ENCODE data around the gene IFNB1. TPM values are rescaled to one million over a fixed set of nuclear protein-coding genes. Genes with fewer than 3 reads are reported as not detected.

Gene IFNB1
- total RNA-seq, 5 donors from 2014 or later (not counting 1 experiment from before 2014, with no cell fraction given), result not detected

DNA sequence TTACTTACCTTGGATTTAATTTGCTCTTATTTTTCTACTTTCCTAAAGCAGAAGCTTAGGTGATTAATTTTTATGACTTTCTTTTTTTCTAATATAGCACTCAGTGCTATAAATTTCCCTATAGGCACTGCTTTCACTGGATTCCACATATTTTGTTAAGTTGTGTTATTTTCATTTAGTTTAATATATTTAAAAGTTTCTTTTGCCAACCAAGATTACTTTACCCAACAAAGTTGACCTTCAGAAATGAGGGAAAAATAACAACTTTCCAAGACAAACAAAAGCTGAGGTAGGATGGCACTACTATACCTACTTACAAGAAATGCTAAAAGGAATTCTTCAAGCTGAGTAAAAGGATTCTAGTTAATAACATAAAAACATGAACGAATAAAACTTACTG is 8.8 kb upstream of the IFNB1 start:
- WGBS (ENCODE audit: insufficient coverage), result no CpG with 5 or more reads among the region's 1 CpG
- H3K4me1 ChIP-seq (ENCODE audit: control insufficient read depth in 1 of 2, extremely low read depth in 1 of 2, insufficient read depth in 2 of 2, low read length in 2 of 2), result peaks cover under 1 to 15% of the 10 kb centered on the region in 2 experiments
- Mint-ChIP-seq H3K36me3 (peaks cover 3% of the 10 kb centered on the region), H3K4me1 (peaks cover 15 to 26% (median 18%) of the 10 kb centered on the region in 3 donors), H3K4me3 (no peak overlapping the region), H3K27me3 (no peaks in the 10 kb centered on the region), H3K9me3 (peaks cover 0 to 7% (median 6%) of the 10 kb centered on the region in 3 donors), H3K27ac (no peak overlapping the region)
- POLR2A ChIA-PET, result interaction anchor here in 1 of 2 donors (0.6 to 1.2 kb wide), 2 partner anchors 10 to 27 kb away, joined by 3 to 8 read pairs; no protein-coding TSS in a partner anchor
- no peak for ATAC-seq (replicated peaks in 1 of 4)
- no peaks in the 10 kb centered on the region for H3K36me3 ChIP-seq (ENCODE audit: control insufficient read depth in 2 of 2, extremely low read depth in 1 of 2, insufficient read depth in 1 of 2, low read length in 1 of 2)
- CTCF ChIA-PET, result interaction anchor here in 1 of 2 donors (0.6 to 1.2 kb wide), 3 partner anchors 11 to 813 kb away, joined by 4 to 7 read pairs (median 5); no protein-coding TSS in a partner anchor
- no peak overlapping the region for H3K4me3 ChIP-seq (ENCODE audit: control insufficient read depth in 1 of 2, extremely low read depth in 1 of 2, low read length in 1 of 2)
- no peaks in the 10 kb centered on the region for H3K9me3 ChIP-seq
- no peaks in the 10 kb centered on the region for H3K27me3 ChIP-seq (replicated peaks in 1 of 2; ENCODE audit: control insufficient read depth in 2 of 2, extremely low read depth in 1 of 2, insufficient read depth in 2 of 2, low read length in 1 of 2)
- no peak overlapping the region for H3K27ac ChIP-seq (ENCODE audit: low read length)
- no peak for DNase-seq

DNA sequence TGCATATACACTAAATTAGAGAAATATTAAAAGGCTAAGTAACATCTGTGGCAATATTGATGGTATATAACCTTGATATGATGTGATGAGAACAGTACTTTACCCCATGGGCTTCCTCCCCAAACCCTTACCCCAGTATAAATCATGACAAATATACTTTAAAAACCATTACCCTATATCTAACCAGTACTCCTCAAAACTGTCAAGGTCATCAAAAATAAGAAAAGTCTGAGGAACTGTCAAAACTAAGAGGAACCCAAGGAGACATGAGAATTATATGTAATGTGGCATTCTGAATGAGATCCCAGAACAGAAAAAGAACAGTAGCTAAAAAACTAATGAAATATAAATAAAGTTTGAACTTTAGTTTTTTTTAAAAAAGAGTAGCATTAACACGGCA is 7.3 kb upstream of the IFNB1 start:
- Mint-ChIP-seq H3K27me3 (no peaks in the 10 kb centered on the region), H3K9me3 (peaks cover 0 to 7% (median 6%) of the 10 kb centered on the region in 3 donors), H3K27ac (no peak overlapping the region), H3K36me3 (peaks cover 3% of the 10 kb centered on the region), H3K4me1 (peaks cover 20 to 30% (median 26%) of the 10 kb centered on the region in 3 donors), H3K4me3 (no peak overlapping the region)
- ATAC-seq (replicated peaks in 1 of 4), result no peak
- Histone ChIP-seq H3K36me3 (ENCODE audit: control insufficient read depth in 2 of 2, extremely low read depth in 1 of 2, insufficient read depth in 1 of 2, low read length in 1 of 2) (no peaks in the 10 kb centered on the region), H3K9me3 (no peaks in the 10 kb centered on the region), H3K4me1 (ENCODE audit: control insufficient read depth in 1 of 2, extremely low read depth in 1 of 2, insufficient read depth in 2 of 2, low read length in 2 of 2) (peaks cover 4 to 24% of the 10 kb centered on the region in 2 experiments), H3K27ac (ENCODE audit: low read length) (no peak overlapping the region), H3K4me3 (ENCODE audit: control insufficient read depth in 1 of 2, extremely low read depth in 1 of 2, low read length in 1 of 2) (no peak overlapping the region), H3K27me3 (replicated peaks in 1 of 2; ENCODE audit: control insufficient read depth in 2 of 2, extremely low read depth in 1 of 2, insufficient read depth in 2 of 2, low read length in 1 of 2) (no peaks in the 10 kb centered on the region)
- ChIA-PET POLR2A (interaction anchor here in 1 of 2 donors (0.5 kb wide), 1 partner anchor 1020 kb away, joined by 3 read pairs; no protein-coding TSS in a partner anchor), CTCF (no interaction called here)
- WGBS (ENCODE audit: insufficient coverage), result no CpG with 5 or more reads among the region's 1 CpG
- DNase-seq, result no peak

DNA sequence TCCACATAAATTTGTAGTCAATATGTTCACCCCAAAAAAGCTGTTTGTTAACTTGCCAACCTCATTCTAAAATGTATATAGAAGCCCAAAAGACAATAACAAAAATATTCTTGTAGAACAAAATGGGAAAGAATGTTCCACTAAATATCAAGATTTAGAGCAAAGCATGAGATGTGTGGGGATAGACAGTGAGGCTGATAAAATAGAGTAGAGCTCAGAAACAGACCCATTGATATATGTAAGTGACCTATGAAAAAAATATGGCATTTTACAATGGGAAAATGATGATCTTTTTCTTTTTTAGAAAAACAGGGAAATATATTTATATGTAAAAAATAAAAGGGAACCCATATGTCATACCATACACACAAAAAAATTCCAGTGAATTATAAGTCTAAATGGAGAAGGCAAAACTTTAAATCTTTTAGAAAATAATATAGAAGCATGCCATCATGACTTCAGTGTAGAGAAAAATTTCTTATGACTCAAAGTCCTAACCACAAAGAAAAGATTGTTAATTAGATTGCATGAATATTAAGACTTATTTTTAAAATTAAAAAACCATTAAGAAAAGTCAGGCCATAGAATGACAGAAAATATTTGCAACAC is 6.6 kb upstream of the IFNB1 start:
- Histone ChIP-seq H3K4me1 (ENCODE audit: control insufficient read depth in 1 of 2, extremely low read depth in 1 of 2, insufficient read depth in 2 of 2, low read length in 2 of 2) (peaks cover 4 to 24% of the 10 kb centered on the region in 2 experiments), H3K4me3 (ENCODE audit: control insufficient read depth in 1 of 2, extremely low read depth in 1 of 2, low read length in 1 of 2) (no peak overlapping the region), H3K9me3 (no peaks in the 10 kb centered on the region), H3K27ac (ENCODE audit: low read length) (no peak overlapping the region), H3K27me3 (replicated peaks in 1 of 2; ENCODE audit: control insufficient read depth in 2 of 2, extremely low read depth in 1 of 2, insufficient read depth in 2 of 2, low read length in 1 of 2) (no peaks in the 10 kb centered on the region), H3K36me3 (ENCODE audit: control insufficient read depth in 2 of 2, extremely low read depth in 1 of 2, insufficient read depth in 1 of 2, low read length in 1 of 2) (no peaks in the 10 kb centered on the region)
- H3K27me3 Mint-ChIP-seq, result no peaks in the 10 kb centered on the region
- H3K27ac Mint-ChIP-seq, result no peak overlapping the region
- H3K36me3 Mint-ChIP-seq, result peaks cover 3% of the 10 kb centered on the region
- H3K4me1 Mint-ChIP-seq, result peaks cover 20 to 30% (median 26%) of the 10 kb centered on the region in 3 donors
- no peak for ATAC-seq (replicated peaks in 1 of 4)
- DNase-seq, result no peak
- no peak overlapping the region for H3K4me3 Mint-ChIP-seq
- CTCF ChIA-PET, result no interaction called here
- POLR2A ChIA-PET, result interaction anchor here in 1 of 2 donors (0.6 kb wide), 1 partner anchor 25 kb away, joined by 3 read pairs; no protein-coding TSS in a partner anchor
- H3K9me3 Mint-ChIP-seq, result peaks cover 0 to 7% (median 6%) of the 10 kb centered on the region in 3 donors

DNA sequence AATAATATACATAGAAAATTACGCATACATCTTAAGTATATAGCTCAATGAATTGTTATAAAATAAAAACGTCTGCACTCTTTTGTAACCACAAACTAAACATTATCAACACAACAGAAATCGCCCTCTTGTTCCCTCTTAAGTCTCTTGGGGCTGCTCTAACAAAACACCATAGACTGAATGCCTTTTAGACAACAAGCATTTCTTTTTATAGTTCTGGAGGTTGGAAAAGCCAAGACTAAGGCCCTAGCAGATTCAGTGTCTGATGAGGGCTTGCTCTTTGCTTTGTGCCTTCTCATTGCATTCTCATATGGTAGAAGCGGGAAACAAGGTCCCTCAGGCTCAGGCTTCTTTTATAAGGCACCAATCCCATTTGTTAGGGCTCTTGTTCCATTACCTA is 4.9 kb upstream of the IFNB1 start:
- H3K4me1 ChIP-seq (ENCODE audit: control insufficient read depth in 1 of 2, extremely low read depth in 1 of 2, insufficient read depth in 2 of 2, low read length in 2 of 2), result peaks cover 9 to 24% of the 10 kb centered on the region in 2 experiments
- H3K4me3 ChIP-seq (ENCODE audit: control insufficient read depth in 1 of 2, extremely low read depth in 1 of 2, low read length in 1 of 2), result no peak overlapping the region
- Mint-ChIP-seq H3K4me3 (no peak overlapping the region), H3K4me1 (peaks cover 27 to 38% (median 32%) of the 10 kb centered on the region in 3 donors), H3K9me3 (peaks cover 0 to 6% (median 3%) of the 10 kb centered on the region in 3 donors), H3K27ac (no peak overlapping the region), H3K27me3 (no peaks in the 10 kb centered on the region), H3K36me3 (peaks cover 3% of the 10 kb centered on the region)
- H3K9me3 ChIP-seq, result no peaks in the 10 kb centered on the region
- POLR2A ChIA-PET, result interaction anchor here in 1 of 2 donors (0.6 kb wide), 1 partner anchor 194 kb away, joined by 10 read pairs; no protein-coding TSS in a partner anchor
- CTCF ChIA-PET, result interaction anchor here in 1 of 2 donors (0.7 to 1.1 kb wide), 2 partner anchors 53 to 202 kb away, joined by 3 to 4 read pairs; no protein-coding TSS in a partner anchor
- H3K27ac ChIP-seq (ENCODE audit: low read length), result no peak overlapping the region
- no peak for DNase-seq
- H3K36me3 ChIP-seq (ENCODE audit: control insufficient read depth in 2 of 2, extremely low read depth in 1 of 2, insufficient read depth in 1 of 2, low read length in 1 of 2), result no peaks in the 10 kb centered on the region
- no peaks in the 10 kb centered on the region for H3K27me3 ChIP-seq (replicated peaks in 1 of 2; ENCODE audit: control insufficient read depth in 2 of 2, extremely low read depth in 1 of 2, insufficient read depth in 2 of 2, low read length in 1 of 2)
- no CpG with 5 or more reads among the region's 4 CpGs for WGBS (ENCODE audit: insufficient coverage)
- no peak for ATAC-seq (replicated peaks in 1 of 4)

DNA sequence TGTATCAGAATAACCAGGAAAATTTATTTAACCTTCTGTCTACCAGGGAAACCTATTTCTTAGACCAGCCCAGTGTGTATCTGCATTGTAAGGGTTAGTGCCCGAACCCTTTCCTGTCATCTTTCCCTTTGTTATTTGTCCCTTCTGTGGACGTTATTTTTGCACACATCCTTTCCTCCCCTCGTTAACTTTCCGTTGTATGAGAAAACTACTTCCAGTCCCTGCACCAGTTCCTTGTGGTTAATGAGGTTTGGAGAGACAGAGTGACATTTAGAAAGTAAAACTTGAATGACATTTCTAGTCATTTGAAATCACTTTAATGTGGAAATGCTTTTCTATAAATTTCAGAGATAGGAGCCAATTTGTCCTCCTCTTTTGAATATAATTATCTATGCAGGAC is 4.3 kb upstream of the IFNB1 start:
- Mint-ChIP-seq H3K9me3 (peaks cover 0 to 6% (median 2%) of the 10 kb centered on the region in 3 donors), H3K4me3 (peak overlapping the region in 2 of 3 donors; percentile 6 to 53), H3K27me3 (no peaks in the 10 kb centered on the region), H3K4me1 (peaks cover 27 to 38% (median 32%) of the 10 kb centered on the region in 3 donors), H3K36me3 (peaks cover 3% of the 10 kb centered on the region), H3K27ac (peak overlapping the region; percentile 35 to 36)
- no peaks in the 10 kb centered on the region for H3K36me3 ChIP-seq (ENCODE audit: control insufficient read depth in 2 of 2, extremely low read depth in 1 of 2, insufficient read depth in 1 of 2, low read length in 1 of 2)
- no peaks in the 10 kb centered on the region for H3K27me3 ChIP-seq (replicated peaks in 1 of 2; ENCODE audit: control insufficient read depth in 2 of 2, extremely low read depth in 1 of 2, insufficient read depth in 2 of 2, low read length in 1 of 2)
- ATAC-seq (replicated peaks in 1 of 4) (peak in 3 of 4 experiments; percentile 13 to 69 (median 19)), DNase-seq (no peak)
- no peaks in the 10 kb centered on the region for H3K9me3 ChIP-seq
- no peak overlapping the region for H3K4me3 ChIP-seq (ENCODE audit: control insufficient read depth in 1 of 2, extremely low read depth in 1 of 2, low read length in 1 of 2)
- H3K4me1 ChIP-seq (ENCODE audit: control insufficient read depth in 1 of 2, extremely low read depth in 1 of 2, insufficient read depth in 2 of 2, low read length in 2 of 2), result peaks cover 9 to 24% of the 10 kb centered on the region in 2 experiments
- ChIA-PET CTCF (interaction anchor here in 1 of 2 donors (0.6 to 1.2 kb wide), 4 partner anchors 29 to 201 kb away, joined by 3 to 5 read pairs (median 4); no protein-coding TSS in a partner anchor), POLR2A (interaction anchor here (0.5 to 0.6 kb wide), 2 partner anchors 21 to 193 kb away, joined by 3 to 10 read pairs; no protein-coding TSS in a partner anchor)
- WGBS (ENCODE audit: insufficient coverage), result no CpG with 5 or more reads among the region's 4 CpGs
- H3K27ac ChIP-seq (ENCODE audit: low read length), result no peak overlapping the region

- WGBS (ENCODE audit: insufficient coverage), result 100% methylated on average over 1 of the region's 2 CpGs
- H3K27ac ChIP-seq (ENCODE audit: low read length), result no peak overlapping the region
- no peak for ATAC-seq (replicated peaks in 1 of 4)
- peaks cover 9 to 24% of the 10 kb centered on the region in 2 experiments for H3K4me1 ChIP-seq (ENCODE audit: control insufficient read depth in 1 of 2, extremely low read depth in 1 of 2, insufficient read depth in 2 of 2, low read length in 2 of 2)
- Mint-ChIP-seq H3K36me3 (peaks cover 3% of the 10 kb centered on the region), H3K27ac (peak overlapping the region in 1 of 2 donors; percentile 44), H3K9me3 (peaks cover 0 to 3% (median 2%) of the 10 kb centered on the region in 3 donors), H3K4me3 (peak overlapping the region in 1 of 3 donors; percentile 53), H3K27me3 (no peaks in the 10 kb centered on the region), H3K4me1 (peaks cover 27 to 38% (median 32%) of the 10 kb centered on the region in 3 donors)
- H3K4me3 ChIP-seq (ENCODE audit: control insufficient read depth in 1 of 2, extremely low read depth in 1 of 2, low read length in 1 of 2), result no peak overlapping the region
- ChIA-PET CTCF (interaction anchor here in 1 of 2 donors (0.6 to 1.2 kb wide), 3 partner anchors 30 to 51 kb away, joined by 4 to 5 read pairs (median 4); no protein-coding TSS in a partner anchor), POLR2A (interaction anchor here in 1 of 2 donors (0.5 kb wide), 1 partner anchor 20 kb away, joined by 3 read pairs; no protein-coding TSS in a partner anchor)
- H3K9me3 ChIP-seq, result no peaks in the 10 kb centered on the region
- no peak for DNase-seq
- no peaks in the 10 kb centered on the region for H3K27me3 ChIP-seq (replicated peaks in 1 of 2; ENCODE audit: control insufficient read depth in 2 of 2, extremely low read depth in 1 of 2, insufficient read depth in 2 of 2, low read length in 1 of 2)
- H3K36me3 ChIP-seq (ENCODE audit: control insufficient read depth in 2 of 2, extremely low read depth in 1 of 2, insufficient read depth in 1 of 2, low read length in 1 of 2), result no peaks in the 10 kb centered on the region
Observed at GRCh38 chr9:21081451-21081850, 3.7 kb upstream of the IFNB1 start.
